Panc1 (cell line): ENCODE results near the gene LRIT1.

Source experiments
- CTCF ChIP-seq: fragments of 450-650 bp; IDR thresholded peaks from 2 replicates; pipeline ENCODE4 v1.5.1; 2017; ENCODE audit warnings: mild to moderate bottlenecking
- POLR2AphosphoS5 ChIP-seq: IDR thresholded peaks from 2 replicates; pipeline ENCODE4 v1.6.1; 2012; ENCODE audit warnings: mild to moderate bottlenecking, low read depth, low read length, moderate library complexity
- SIN3A ChIP-seq: IDR thresholded peaks from 2 replicates; pipeline ENCODE4 v1.6.1; 2012; ENCODE audit warnings: low read depth, mild to moderate bottlenecking, low read length, moderate library complexity, borderline replicate concordance; ENCODE audit not compliant: insufficient read depth
- TCF7L2 ChIP-seq: IDR thresholded peaks from 2 replicates; pipeline ENCODE4 v1.6.1; 2011; ENCODE audit warnings: mild to moderate bottlenecking, low read depth, low read length, inconsistent platforms

GRCh38 chr10:84258034-84258695 lies 16.8 kb upstream of the LRIT1 start:
- no peak for TF ChIP-seq CTCF
- TF ChIP-seq POLR2AphosphoS5: no peak
- TF ChIP-seq TCF7L2: no peak
- TF ChIP-seq SIN3A: no peak
